Psoas muscle (tissue), 8 donors: ENCODE results near the gene SALL3. TPM values are rescaled to one million over a fixed set of nuclear protein-coding genes. Genes with fewer than 3 reads are reported as not detected.

Experiments used
- ATAC-seq, 4 donors: fragments of 200-7000 bp; cut with Tn5 transposase; one replicate each; pipeline ENCODE4 v1.9.1; 2020; ENCODE audit warnings: moderate library complexity in 3 of 4, mild to moderate bottlenecking in 2 of 4
- DNase-seq, 2 donors: peaks; one replicate each; pipeline ENCODE4 v3.0.0-alpha.2; 2020
- H3K27ac ChIP-seq: fragments of 200-600 bp; one replicate; pipeline ENCODE4 v1.8.0; 2022
- H3K27me3 ChIP-seq, 3 donors: fragments of 200-600 bp in 1 of 3; one replicate each; pipeline versions ENCODE4 v1.6.1 to v1.8.0; 2013 to 2022; ENCODE audit warnings: low read length in 2 of 3, mild to moderate bottlenecking in 2 of 3, moderate library complexity in 1 of 3; ENCODE audit not compliant: insufficient read depth in 3 of 3
- H3K36me3 ChIP-seq, 2 donors: fragments of 200-600 bp in 1 of 2; one replicate each; pipeline versions ENCODE4 v1.6.1 to v1.8.0; 2013 to 2022; ENCODE audit warnings: low read depth in 1 of 2, mild to moderate bottlenecking in 1 of 2, moderate library complexity in 1 of 2; ENCODE audit not compliant: insufficient read depth in 1 of 2
- H3K4me1 ChIP-seq: fragments of 200-600 bp; one replicate; pipeline ENCODE4 v1.8.0; 2022
- H3K4me3 ChIP-seq: fragments of 200-600 bp; one replicate; pipeline ENCODE4 v1.8.0; 2022; ENCODE audit warnings: mild to moderate bottlenecking
- H3K9me3 ChIP-seq: fragments of 200-600 bp; one replicate; pipeline ENCODE4 v1.8.0; 2022
- WGBS, 3 donors: extraction: QIAGEN DNeasy Blood & Tissue Kit; methylation state at CpG; one replicate each; pipeline versions ENCODE4 v1.1.6 to v1.1.7; 2013; 5-methylcytosine and 5-hydroxymethylcytosine counted together
- intact Hi-C, 2 donors: fragments of 100-400 bp; cut with DNase I; formaldehyde crosslinking; loops; one replicate each; pipeline versions ENCODE4 v1.11.0 to v1.14.2; 2022
- polyA plus RNA-seq, 3 donors: library from polyadenylated mRNA; stranded (reverse); fragments of 200-250 nt; gene quantifications; one replicate each; pipeline ENCODE4 v1.2.3, GENCODE V29; 2013
- total RNA-seq, 4 donors: library from RNA; stranded (reverse); fragmentation: NEBNext Ultra II Directional in 2 of 4; extraction: Animal tissue kit (Norgen Biotek cat#: 25700) in 2 of 4; gene quantifications; one replicate each; pipeline versions ENCODE4 v1.2.1 to v1.2.4, GENCODE V29; 2021 to 2023
- TF ChIP-seq, protein P1 (sequence below): fragments of 200-600 bp; IDR thresholded peaks from one replicate; pipeline ENCODE4 v1.8.0; 2022; ENCODE audit warnings: antibody characterized with exemption
- donor health status: healthy with polysubstance abuse.
- donor health status: DM: no; HTN: no; CAD: no; lungs with moderate emphysema.
- donor health status: Bipolar disorder and iron deficiency.
- donor health status: healthy.
- donor health status: DM: yes; HTN: yes; CAD: no.
- donor health status: DM: no; HTN: no; CAD: no.
- donor health status: DM: no; HTN: no; CAD: no.
- donor health status: DM: yes; HTN: yes; CAD: no.

The SALL3 gene
- total and polyA plus RNA-seq, 7 donors, result 0.01 to 0.32 TPM; not detected in 5

GRCh38 chr18:78948707-78949106 is 30.9 kb upstream of the SALL3 start:
- no peak for ATAC-seq
- WGBS, 3 donors, result 61 to 68% (median 67%) methylated on average over 13 of the region's 13 CpGs
- peaks cover 0 to 16% (median 1%) of the 10 kb centered on the region in 3 donors for H3K27me3 ChIP-seq

GRCh38 chr18:78949216-78949615 is 30.4 kb upstream of the SALL3 start:
- Histone ChIP-seq H3K4me1 (no peaks in the 10 kb centered on the region), H3K9me3 (no peaks in the 10 kb centered on the region), H3K27ac (no peak overlapping the region), H3K36me3 (no peaks in the 10 kb centered on the region), H3K4me3 (no peak overlapping the region), H3K27me3 (peaks cover 0 to 16% (median 1%) of the 10 kb centered on the region in 3 donors)
- 89 to 91% (median 89%) methylated on average over 16 to 17 of the region's 17 CpGs for WGBS, 3 donors
- ATAC-seq, result no peak
- intact Hi-C loops, result no loop called here
- no peak for DNase-seq
- TF ChIP-seq, protein P1, sequence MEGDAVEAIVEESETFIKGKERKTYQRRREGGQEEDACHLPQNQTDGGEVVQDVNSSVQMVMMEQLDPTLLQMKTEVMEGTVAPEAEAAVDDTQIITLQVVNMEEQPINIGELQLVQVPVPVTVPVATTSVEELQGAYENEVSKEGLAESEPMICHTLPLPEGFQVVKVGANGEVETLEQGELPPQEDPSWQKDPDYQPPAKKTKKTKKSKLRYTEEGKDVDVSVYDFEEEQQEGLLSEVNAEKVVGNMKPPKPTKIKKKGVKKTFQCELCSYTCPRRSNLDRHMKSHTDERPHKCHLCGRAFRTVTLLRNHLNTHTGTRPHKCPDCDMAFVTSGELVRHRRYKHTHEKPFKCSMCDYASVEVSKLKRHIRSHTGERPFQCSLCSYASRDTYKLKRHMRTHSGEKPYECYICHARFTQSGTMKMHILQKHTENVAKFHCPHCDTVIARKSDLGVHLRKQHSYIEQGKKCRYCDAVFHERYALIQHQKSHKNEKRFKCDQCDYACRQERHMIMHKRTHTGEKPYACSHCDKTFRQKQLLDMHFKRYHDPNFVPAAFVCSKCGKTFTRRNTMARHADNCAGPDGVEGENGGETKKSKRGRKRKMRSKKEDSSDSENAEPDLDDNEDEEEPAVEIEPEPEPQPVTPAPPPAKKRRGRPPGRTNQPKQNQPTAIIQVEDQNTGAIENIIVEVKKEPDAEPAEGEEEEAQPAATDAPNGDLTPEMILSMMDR, result no peak

More at GRCh38 chr18:78948707-78949106, 30.9 kb upstream of the SALL3 start:
- intact Hi-C loops, result no loop called here
- Histone ChIP-seq H3K27ac (no peak overlapping the region), H3K36me3 (no peaks in the 10 kb centered on the region), H3K4me1 (no peaks in the 10 kb centered on the region), H3K4me3 (no peak overlapping the region), H3K9me3 (no peaks in the 10 kb centered on the region)
- DNase-seq, result no peak
- TF ChIP-seq, protein P1, result no peak

DNA sequence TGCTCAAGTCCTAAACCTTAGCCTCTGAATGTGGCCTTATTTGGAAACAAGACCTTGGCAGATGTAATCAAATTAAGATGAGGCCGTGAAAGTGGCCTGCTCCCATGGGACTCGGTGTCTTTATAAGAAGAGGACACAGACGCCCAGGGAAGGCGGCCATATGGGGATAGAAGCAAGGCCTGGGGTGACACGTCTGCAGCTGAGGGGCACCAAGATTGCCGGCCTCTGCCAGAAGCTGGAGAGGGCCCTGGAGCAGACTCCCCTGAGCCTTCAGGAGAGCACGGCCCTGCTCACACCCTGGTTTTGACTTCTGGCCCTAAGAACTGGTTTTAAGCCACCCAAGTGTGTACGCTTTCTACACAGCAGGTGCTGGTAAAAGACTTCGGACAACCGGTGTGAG is 29.2 kb upstream of the SALL3 start:
- H3K4me3 ChIP-seq, result no peak overlapping the region
- 66 to 75% (median 70%) methylated on average over 10 of the region's 10 CpGs for WGBS, 3 donors
- H3K4me1 ChIP-seq, result no peaks in the 10 kb centered on the region
- DNase-seq (no peak), ATAC-seq (no peak)
- H3K9me3 ChIP-seq, result no peaks in the 10 kb centered on the region
- intact Hi-C loops, result no loop called here
- H3K36me3 ChIP-seq, result no peaks in the 10 kb centered on the region
- H3K27ac ChIP-seq, result no peak overlapping the region
- TF ChIP-seq, protein P1, result no peak
- H3K27me3 ChIP-seq, result peaks cover 0 to 10% (median 3%) of the 10 kb centered on the region in 3 donors

DNA sequence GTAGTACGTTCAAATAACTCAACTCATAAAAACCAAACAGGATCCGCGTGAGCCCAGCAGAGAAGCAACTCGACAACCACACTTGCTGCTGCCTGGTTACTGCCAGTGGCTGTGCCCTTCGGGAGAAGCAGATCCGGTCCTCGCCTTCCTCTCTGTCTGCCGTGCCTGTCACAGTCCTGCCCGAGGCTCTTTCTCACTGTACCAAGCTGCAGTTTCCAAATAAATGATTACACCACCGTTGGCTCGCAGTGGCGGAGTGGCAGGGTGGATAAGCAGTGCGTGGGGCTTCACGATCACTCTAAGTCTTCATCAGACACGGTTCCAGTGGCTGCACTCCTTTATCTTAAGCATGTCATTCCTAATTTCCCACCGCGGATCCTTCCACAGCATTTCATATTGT is 26.1 kb upstream of the SALL3 start:
- no peak overlapping the region for H3K27ac ChIP-seq
- intact Hi-C loops, result no loop called here
- no peak for ATAC-seq
- WGBS, 3 donors, result 58 to 61% (median 60%) methylated on average over 16 to 17 of the region's 17 CpGs
- no peak overlapping the region for H3K4me3 ChIP-seq
- peaks cover 0 to 4% (median 1%) of the 10 kb centered on the region in 3 donors for H3K27me3 ChIP-seq
- H3K4me1 ChIP-seq, result no peaks in the 10 kb centered on the region
- no peaks in the 10 kb centered on the region for H3K9me3 ChIP-seq
- no peak for DNase-seq
- no peaks in the 10 kb centered on the region for H3K36me3 ChIP-seq
- TF ChIP-seq, protein P1, result no peak

- peaks cover 0 to 4% (median 1%) of the 10 kb centered on the region in 3 donors for H3K27me3 ChIP-seq
- 74 to 81% (median 81%) methylated on average over 17 of the region's 17 CpGs for WGBS, 3 donors
- intact Hi-C loops, result no loop called here
- DNase-seq, result no peak
- no peak overlapping the region for H3K4me3 ChIP-seq
- TF ChIP-seq, protein P1, result no peak
- no peaks in the 10 kb centered on the region for H3K36me3 ChIP-seq
- ATAC-seq, result no peak
- H3K9me3 ChIP-seq, result no peaks in the 10 kb centered on the region
- H3K4me1 ChIP-seq, result no peaks in the 10 kb centered on the region
- H3K27ac ChIP-seq, result no peak overlapping the region
These were observed 24.6 kb upstream of the SALL3 start for GRCh38 chr18:78955051-78955450.
